ENCODE data around the gene PATE2. TPM values are rescaled to one million over a fixed set of nuclear protein-coding genes. Genes with fewer than 3 reads are reported as not detected.

PATE2 gene
- total and polyA plus RNA-seq, 7 donors = 0.68 TPM; not detected in 6

DNA sequence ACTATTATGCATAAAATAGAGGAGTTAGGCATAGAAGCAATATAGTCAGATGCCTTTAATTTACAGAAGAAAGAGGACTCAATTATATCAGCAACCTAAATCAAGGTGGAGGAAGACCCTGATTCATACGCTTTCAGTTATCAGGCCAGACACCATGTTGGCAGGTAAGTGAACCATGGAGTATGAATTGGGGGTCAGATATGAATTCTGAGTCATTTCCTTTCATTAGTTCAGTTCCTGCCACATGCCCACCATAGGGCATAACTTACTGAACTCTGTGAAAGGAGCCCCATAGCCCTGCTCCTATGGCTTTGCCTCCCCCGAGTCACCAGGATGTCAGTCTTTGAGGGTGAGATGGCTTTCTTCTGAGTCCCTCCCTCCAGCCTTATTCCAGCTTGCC, 15.1 kb downstream of the PATE2 start:
- TF ChIP-seq POLR2AphosphoS5 (IDR thresholded peaks at IDR 0.05) = no peak
- 92 to 93% methylated on average over 2 of the region's 2 CpGs for WGBS, 2 donors
- intact Hi-C loops (cut with DNase I) = no loop called here

DNA sequence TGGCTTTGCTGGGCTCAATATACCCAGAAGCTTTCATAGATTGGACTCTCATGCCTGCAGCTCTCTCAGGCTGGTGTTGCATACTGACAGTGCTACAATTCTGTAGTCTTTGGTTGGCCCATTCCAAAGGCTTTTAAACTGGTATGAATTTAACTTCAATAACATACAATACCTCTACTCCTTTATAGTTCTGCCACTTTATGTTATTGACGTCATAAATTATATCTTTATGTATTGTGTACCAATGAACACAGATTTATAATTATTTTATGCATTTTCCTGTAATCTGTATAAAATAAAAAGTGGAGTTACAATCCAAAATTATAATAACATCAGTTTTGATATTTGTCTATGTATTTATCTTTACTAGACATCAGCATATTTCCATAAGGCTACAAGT, 16.2 kb downstream of the PATE2 start:
- Histone ChIP-seq H3K4me3 (no peak overlapping the region), H3K4me1 (no peaks in the 10 kb centered on the region), H3K36me3 (no peaks in the 10 kb centered on the region), H3K27ac (no peak overlapping the region), H3K9me3 (no peaks in the 10 kb centered on the region), H3K27me3 (no peaks in the 10 kb centered on the region)
- intact Hi-C loops (cut with DNase I) = no loop called here
- 36 to 81% methylated on average over 1 of the region's 1 CpG for WGBS, 2 donors
- no peak for TF ChIP-seq POLR2A (IDR thresholded peaks at IDR 0.05)
- TF ChIP-seq EP300 (IDR thresholded peaks at IDR 0.05) = no peak
- TF ChIP-seq POLR2AphosphoS5 (IDR thresholded peaks at IDR 0.05) = no peak
- TF ChIP-seq, protein P1, sequence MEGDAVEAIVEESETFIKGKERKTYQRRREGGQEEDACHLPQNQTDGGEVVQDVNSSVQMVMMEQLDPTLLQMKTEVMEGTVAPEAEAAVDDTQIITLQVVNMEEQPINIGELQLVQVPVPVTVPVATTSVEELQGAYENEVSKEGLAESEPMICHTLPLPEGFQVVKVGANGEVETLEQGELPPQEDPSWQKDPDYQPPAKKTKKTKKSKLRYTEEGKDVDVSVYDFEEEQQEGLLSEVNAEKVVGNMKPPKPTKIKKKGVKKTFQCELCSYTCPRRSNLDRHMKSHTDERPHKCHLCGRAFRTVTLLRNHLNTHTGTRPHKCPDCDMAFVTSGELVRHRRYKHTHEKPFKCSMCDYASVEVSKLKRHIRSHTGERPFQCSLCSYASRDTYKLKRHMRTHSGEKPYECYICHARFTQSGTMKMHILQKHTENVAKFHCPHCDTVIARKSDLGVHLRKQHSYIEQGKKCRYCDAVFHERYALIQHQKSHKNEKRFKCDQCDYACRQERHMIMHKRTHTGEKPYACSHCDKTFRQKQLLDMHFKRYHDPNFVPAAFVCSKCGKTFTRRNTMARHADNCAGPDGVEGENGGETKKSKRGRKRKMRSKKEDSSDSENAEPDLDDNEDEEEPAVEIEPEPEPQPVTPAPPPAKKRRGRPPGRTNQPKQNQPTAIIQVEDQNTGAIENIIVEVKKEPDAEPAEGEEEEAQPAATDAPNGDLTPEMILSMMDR (IDR thresholded peaks at IDR 0.05) = no peak
- no peak for DNase-seq

More for the DNA sequence above, 15.1 kb downstream of the PATE2 start:
- H3K4me1 ChIP-seq = no peaks in the 10 kb centered on the region
- H3K27me3 ChIP-seq = no peaks in the 10 kb centered on the region
- no peak overlapping the region for H3K4me3 ChIP-seq
- no peaks in the 10 kb centered on the region for H3K9me3 ChIP-seq
- no peaks in the 10 kb centered on the region for H3K36me3 ChIP-seq
- H3K27ac ChIP-seq = no peak overlapping the region
- no peak for DNase-seq

DNA sequence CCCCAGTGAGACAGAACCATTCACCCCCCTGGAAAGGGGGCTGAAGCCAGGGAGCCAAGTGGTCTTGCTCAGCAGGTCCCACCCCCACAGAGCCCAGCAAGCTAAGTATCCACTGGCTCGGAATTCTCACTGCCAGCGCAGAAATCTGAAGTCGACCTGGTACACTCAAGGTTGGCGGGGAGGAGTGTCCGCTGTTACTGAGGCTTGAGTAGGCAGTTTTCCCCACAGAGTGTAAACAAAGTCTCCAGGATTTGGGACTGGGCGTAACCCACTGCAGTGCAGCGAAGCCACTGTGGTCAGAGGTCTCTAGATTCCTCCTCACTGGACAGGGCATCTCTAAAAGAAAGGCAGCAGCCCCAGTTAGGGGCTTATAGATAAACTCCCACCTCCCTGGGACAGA, 22.6 kb downstream of the PATE2 start:
- DNase-seq = no peak
- 54 to 75% methylated on average over 7 of the region's 7 CpGs for WGBS, 2 donors
- no peaks in the 10 kb centered on the region for H3K4me1 ChIP-seq
- no peak overlapping the region for H3K4me3 ChIP-seq
- H3K27me3 ChIP-seq = no peaks in the 10 kb centered on the region
- H3K9me3 ChIP-seq = no peaks in the 10 kb centered on the region
- H3K27ac ChIP-seq = no peak overlapping the region
- intact Hi-C loops (cut with DNase I) = no loop called here
- TF ChIP-seq POLR2AphosphoS5 (IDR thresholded peaks at IDR 0.05) (no peak), EP300 (IDR thresholded peaks at IDR 0.05) (no peak), POLR2A (IDR thresholded peaks at IDR 0.05) (no peak)
- TF ChIP-seq, protein P1 (IDR thresholded peaks at IDR 0.05) = no peak
- H3K36me3 ChIP-seq = no peaks in the 10 kb centered on the region

DNA sequence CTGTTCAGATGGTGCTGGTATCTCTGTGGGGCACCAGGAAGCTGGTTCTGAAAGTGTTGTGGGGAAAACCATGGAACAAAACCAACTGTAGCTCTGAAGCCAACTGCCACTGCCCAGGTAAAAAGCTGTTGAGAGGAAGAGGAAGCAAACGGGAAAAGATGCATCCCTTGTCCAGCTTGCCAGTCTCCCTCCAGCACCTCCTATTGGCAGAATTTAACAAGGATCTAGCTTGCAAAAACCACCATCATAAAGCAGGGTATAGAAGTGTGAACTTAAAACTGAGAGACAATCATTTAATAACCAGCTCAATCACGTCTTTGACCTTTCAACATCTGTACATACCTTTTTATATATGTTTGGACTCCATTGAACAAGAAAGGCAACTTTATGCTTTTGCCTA, 28.0 kb downstream of the PATE2 start:
- intact Hi-C loops (cut with DNase I) = no loop called here
- TF ChIP-seq POLR2AphosphoS5 (IDR thresholded peaks at IDR 0.05) (no peak), POLR2A (IDR thresholded peaks at IDR 0.05) (no peak), EP300 (IDR thresholded peaks at IDR 0.05) (no peak)
- TF ChIP-seq, protein P1 (IDR thresholded peaks at IDR 0.05) = no peak
- 29 to 46% methylated on average over 2 of the region's 2 CpGs for WGBS, 2 donors
- Histone ChIP-seq H3K36me3 (no peaks in the 10 kb centered on the region), H3K9me3 (no peaks in the 10 kb centered on the region), H3K4me3 (no peak overlapping the region), H3K4me1 (no peaks in the 10 kb centered on the region), H3K27me3 (no peaks in the 10 kb centered on the region), H3K27ac (no peak overlapping the region)
- DNase-seq = no peak

DNA sequence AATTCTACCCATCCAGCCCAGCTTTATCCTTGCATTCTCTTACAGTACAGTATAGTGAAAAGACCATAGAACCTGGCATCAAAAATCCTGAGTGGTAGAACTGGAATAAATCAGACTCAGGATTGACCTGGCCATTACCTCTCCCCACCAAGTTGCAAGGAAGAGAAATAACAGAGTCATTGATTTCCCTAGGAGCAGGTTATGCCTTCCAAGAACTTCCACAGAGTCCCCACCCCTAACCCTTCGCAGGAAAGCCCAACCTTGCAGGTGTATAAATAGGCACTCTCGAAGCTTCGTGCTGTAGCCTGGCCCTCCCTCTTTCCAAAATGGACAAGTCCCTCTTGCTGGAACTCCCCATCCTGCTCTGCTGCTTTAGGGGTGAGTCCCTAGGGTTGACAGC, 32.6 kb downstream of the PATE2 start, which contains the start of gene PATE1:
Gene PATE1, plus strand, starts transcription at position 301 of the 400 bp plus-strand sequence. Its CDS starts 26 bp downstream, at position 327.
- DNase-seq = no peak
- Histone ChIP-seq H3K4me3 (no peak within 1 kb of the TSS), H3K9me3 (no peaks in the 10 kb centered on the region), H3K27me3 (no peaks in the 10 kb centered on the region), H3K4me1 (no peaks in the 10 kb centered on the region), H3K27ac (no peak within 1 kb of the TSS), H3K36me3 (no peaks in the 10 kb centered on the region)
- intact Hi-C loops (cut with DNase I) = no loop called here
- WGBS, 2 donors = 73 to 85% methylated on average over 3 of the region's 3 CpGs
- TF ChIP-seq POLR2A (IDR thresholded peaks at IDR 0.05) (no peak), EP300 (IDR thresholded peaks at IDR 0.05) (no peak), POLR2AphosphoS5 (IDR thresholded peaks at IDR 0.05) (no peak)
- TF ChIP-seq, protein P1 (IDR thresholded peaks at IDR 0.05) = no peak
